ACC112 (cell line): Measurements from ENCODE around the gene RUBCN.
"Not testable (repeated sequence)": the region's sequence is repeated elsewhere in the genome, so short reads cannot be mapped to it uniquely, and the experiment has no call there.

Experiments
- H2AFZ ChIP-seq: fragments of 200-600 bp; sonication (generic); one replicate; pipeline ENCODE4 v1.6.0; 2017; ENCODE audit warnings: antibody characterized with exemption, low read length; ENCODE audit not compliant: unreplicated experiment
- H3K27ac ChIP-seq: fragments of 200-600 bp; sonication (generic); 2 replicates; pipeline ENCODE4 v1.5.1; 2014; ENCODE audit warnings: low read depth, mild to moderate bottlenecking, antibody characterized with exemption, low read length, moderate library complexity
- H3K27me3 ChIP-seq: fragments of 200-600 bp; sonication (generic); 2 replicates; pipeline ENCODE4 v1.6.1; 2014; ENCODE audit warnings: mild to moderate bottlenecking, antibody characterized with exemption, low read length, moderate library complexity, mixed read lengths; ENCODE audit not compliant: insufficient read depth
- H3K36me3 ChIP-seq: fragments of 200-600 bp; sonication (generic); 2 replicates; pipeline ENCODE4 v1.6.1; 2016; ENCODE audit warnings: mild to moderate bottlenecking, antibody characterized with exemption, low read length, moderate library complexity, mixed read lengths; ENCODE audit not compliant: insufficient read depth
- H3K4me1 ChIP-seq: fragments of 200-600 bp; sonication (generic); one replicate; pipeline ENCODE4 v1.6.1; 2016; ENCODE audit warnings: low read length, mixed read lengths; ENCODE audit not compliant: insufficient read depth, unreplicated experiment, control insufficient read depth
- H3K4me3 ChIP-seq: fragments of 200-600 bp; sonication (generic); 2 replicates; pipeline ENCODE4 v1.5.1; 2014; ENCODE audit warnings: mild to moderate bottlenecking, low read depth, low read length
- H3K79me2 ChIP-seq: fragments of 200-600 bp; sonication (generic); one replicate; pipeline ENCODE4 v1.6.0; 2016; ENCODE audit warnings: low read length; ENCODE audit not compliant: control insufficient read depth, unreplicated experiment, insufficient read depth

The RUBCN gene

DNA sequence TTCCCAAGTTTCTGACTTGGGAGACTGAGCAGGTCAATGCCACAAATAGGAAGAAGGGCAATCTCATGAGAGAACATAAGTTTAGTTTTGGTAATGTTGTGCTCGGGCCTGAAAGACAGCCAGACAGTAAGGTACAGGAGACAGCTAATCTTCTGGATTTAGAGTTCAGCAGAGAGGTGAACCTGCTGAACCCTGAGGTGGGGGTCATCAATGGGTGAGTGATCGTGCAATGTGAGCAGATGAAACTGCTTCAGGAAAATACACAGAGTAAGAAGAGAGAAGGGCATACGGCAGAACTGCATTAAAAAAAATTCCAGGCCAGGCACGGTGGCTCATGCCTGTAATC is 23.3 kb downstream of the RUBCN start:
- no peak overlapping the region for H2AFZ ChIP-seq
- peak overlapping the region; percentile 98 for H3K27ac ChIP-seq
- H3K36me3 ChIP-seq, result no peaks in the 10 kb centered on the region; the same call in 1 of the 2 replicates
- H3K4me3 ChIP-seq, result peak overlapping the region; percentile 64
- peaks cover 42% of the 10 kb centered on the region for H3K4me1 ChIP-seq
- H3K79me2 ChIP-seq, result peaks cover 11% of the 10 kb centered on the region
- no peaks in the 10 kb centered on the region for H3K27me3 ChIP-seq

DNA sequence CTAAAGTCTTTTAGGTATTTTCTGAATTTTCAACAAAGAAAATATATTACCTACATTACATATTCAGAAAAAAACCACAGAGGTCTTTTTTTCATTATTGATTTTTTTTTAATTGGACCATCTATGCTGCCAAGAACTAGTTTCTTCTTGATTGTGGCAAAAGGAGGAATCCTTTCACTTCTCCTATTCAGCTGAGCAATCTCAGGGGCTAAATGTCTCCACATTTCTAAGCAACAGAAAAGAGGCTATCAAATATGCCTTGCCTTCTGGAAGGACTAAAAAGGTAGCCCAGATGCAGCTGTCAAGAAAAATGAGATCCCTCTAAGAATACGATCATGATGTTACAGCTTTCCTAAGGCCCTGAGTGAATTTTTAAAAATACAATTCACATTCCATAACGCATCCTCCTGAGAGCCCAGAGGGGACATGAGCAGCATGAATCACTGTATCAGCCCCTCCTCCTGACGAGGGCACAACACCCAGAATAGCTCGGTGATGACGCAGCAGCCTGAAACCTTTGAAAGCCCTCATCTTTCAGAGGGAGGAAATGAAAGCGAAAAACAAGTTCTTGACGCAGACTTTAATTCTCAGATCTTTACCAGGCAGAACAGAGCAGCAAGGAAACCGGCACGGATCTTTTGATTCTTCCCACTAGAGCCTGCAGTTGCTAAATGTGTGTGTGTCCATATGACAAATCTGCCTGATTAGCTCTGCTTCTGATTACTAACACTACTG is 24.6 kb downstream of the RUBCN start:
- no peak overlapping the region for H2AFZ ChIP-seq
- H3K79me2 ChIP-seq, result peaks cover 3% of the 10 kb centered on the region
- peak overlapping the region; percentile 98 for H3K27ac ChIP-seq

DNA sequence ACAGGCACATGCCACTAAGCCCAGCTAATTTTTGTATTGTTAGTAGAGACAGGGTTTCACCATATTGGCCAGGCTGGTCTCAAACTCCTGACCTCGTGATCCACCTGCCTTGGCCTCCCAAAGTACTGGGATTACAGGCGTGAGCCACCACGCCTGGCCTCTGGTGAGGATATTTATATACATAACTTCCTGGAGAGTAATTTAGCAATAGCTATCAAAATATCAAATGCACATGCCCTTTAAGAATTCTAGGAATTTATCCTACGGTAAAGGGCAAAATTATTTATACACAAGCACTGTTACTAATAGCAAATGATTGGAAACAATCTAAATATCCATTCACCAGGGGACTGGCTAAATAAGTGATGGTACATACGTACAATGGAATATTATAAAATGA is 25.7 kb downstream of the RUBCN start:
- Histone ChIP-seq H3K27ac (peak overlapping the region; percentile 98), H3K4me1 (peaks cover 39% of the 10 kb centered on the region)
- H3K36me3 ChIP-seq, H3K27me3 ChIP-seq, H2AFZ ChIP-seq, H3K79me2 ChIP-seq, H3K4me3 ChIP-seq: not testable (repeated sequence)

More for the DNA sequence above, 24.6 kb downstream of the RUBCN start:
- peak overlapping the region; percentile 64 for H3K4me3 ChIP-seq
- peaks cover 39% of the 10 kb centered on the region for H3K4me1 ChIP-seq
- H3K27me3 ChIP-seq, result no peaks in the 10 kb centered on the region
- no peaks in the 10 kb centered on the region; the same call in 1 of the 2 replicates for H3K36me3 ChIP-seq

DNA sequence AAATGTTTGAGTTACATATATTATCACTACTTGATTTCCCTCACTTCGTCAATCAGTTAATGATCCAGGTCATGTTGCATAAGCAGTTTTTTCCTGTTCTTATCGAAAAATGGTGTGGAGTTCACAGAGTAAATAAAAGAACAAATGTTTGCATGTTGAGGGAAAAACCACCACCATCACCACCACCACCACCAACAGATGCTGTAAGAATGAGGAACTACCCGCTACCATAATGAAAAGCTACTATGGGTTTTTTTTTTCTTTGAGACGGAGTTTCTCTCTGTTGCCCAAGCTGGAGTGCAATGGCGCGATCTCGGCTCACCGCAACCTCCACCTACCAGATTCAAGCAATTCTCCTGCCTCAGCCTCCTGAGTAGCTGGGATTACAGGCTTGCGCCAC is 27.6 kb downstream of the RUBCN start:
- no peak overlapping the region for H3K4me3 ChIP-seq
- no peak overlapping the region for H2AFZ ChIP-seq
- H3K27me3 ChIP-seq, result no peaks in the 10 kb centered on the region
- H3K4me1 ChIP-seq, result peaks cover 27% of the 10 kb centered on the region
- H3K27ac ChIP-seq, result no peak overlapping the region
- peaks cover 4% of the 10 kb centered on the region for H3K36me3 ChIP-seq
- peaks cover under 1% of the 10 kb centered on the region for H3K79me2 ChIP-seq

DNA sequence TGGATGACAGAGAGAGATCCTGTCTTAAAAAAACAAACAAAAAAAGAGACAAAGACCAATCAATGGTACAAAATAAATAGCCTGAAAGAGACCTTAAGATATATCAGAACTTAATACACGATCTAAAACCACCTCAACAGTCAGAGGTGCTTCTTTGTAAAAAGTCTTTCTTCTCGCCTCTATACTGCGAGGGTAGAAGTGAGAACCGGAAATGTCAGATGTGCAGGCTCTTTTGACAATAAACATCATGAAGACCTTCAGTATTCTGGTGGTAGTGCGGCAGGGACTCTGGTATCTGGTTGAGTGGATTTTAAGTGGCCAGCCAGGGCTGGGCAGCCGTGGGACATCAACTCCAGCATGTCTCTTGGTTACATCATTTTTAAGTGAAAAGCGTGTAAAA is 30.0 kb downstream of the RUBCN start:
- peaks cover 10% of the 10 kb centered on the region for H3K4me1 ChIP-seq
- no peaks in the 10 kb centered on the region for H3K79me2 ChIP-seq
- H2AFZ ChIP-seq, result no peak overlapping the region
- no peak overlapping the region for H3K4me3 ChIP-seq
- H3K27ac ChIP-seq, result no peak overlapping the region
- H3K36me3 ChIP-seq, result peaks cover 4% of the 10 kb centered on the region
- H3K27me3 ChIP-seq, result no peaks in the 10 kb centered on the region

DNA sequence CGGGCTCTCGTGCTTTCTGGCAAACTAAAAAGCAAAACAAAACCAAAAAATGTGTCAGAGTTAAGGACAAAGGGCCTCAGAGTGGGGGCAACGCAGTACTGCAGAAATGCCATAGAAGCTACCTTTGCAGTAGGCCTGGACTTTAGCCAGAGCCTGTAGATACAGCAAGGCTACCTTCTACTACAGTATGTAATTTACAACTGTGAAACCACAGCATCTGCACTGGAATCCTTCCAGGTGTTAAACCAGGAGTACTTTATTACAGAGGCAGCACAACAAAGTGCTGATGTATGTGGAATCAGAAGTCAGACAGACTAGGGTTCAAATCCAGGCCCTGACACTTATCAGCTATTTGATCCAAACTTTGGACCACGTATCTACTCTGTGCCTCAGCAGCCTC is 34.9 kb downstream of the RUBCN start:
- H3K4me1 ChIP-seq, result no peaks in the 10 kb centered on the region
- H3K79me2 ChIP-seq, result no peaks in the 10 kb centered on the region
- no peaks in the 10 kb centered on the region for H3K27me3 ChIP-seq
- H3K27ac ChIP-seq, result no peak overlapping the region
- no peak overlapping the region for H3K4me3 ChIP-seq
- no peak overlapping the region for H2AFZ ChIP-seq
- peaks cover 28% of the 10 kb centered on the region; the same call in 1 of the 2 replicates for H3K36me3 ChIP-seq

DNA sequence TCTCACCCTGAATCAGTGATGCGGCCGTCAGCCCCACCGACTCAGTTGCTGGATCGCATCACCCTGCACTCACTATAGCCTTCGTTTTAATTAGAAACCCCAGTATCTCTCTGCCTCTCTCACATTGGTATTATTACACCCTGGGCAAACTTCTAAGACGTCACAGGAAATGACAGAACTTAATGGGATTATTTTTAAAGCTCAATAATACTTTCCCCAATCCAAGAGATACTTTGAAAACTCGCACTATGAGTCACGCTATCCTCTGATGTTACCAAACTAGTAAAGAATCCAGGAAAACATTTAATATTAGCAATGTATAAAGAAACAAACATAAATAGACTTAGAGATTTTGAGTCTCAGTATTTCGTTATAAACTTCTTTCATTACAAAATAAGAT is 36.6 kb downstream of the RUBCN start:
- no peaks in the 10 kb centered on the region for H3K4me1 ChIP-seq
- no peak overlapping the region for H3K4me3 ChIP-seq
- no peak overlapping the region for H2AFZ ChIP-seq
- H3K27ac ChIP-seq, result peak overlapping the region; percentile 46; the same call in 1 of the 2 replicates
- peaks cover 28% of the 10 kb centered on the region; the same call in 1 of the 2 replicates for H3K36me3 ChIP-seq
- H3K79me2 ChIP-seq, result no peaks in the 10 kb centered on the region
- H3K27me3 ChIP-seq, result no peaks in the 10 kb centered on the region

DNA sequence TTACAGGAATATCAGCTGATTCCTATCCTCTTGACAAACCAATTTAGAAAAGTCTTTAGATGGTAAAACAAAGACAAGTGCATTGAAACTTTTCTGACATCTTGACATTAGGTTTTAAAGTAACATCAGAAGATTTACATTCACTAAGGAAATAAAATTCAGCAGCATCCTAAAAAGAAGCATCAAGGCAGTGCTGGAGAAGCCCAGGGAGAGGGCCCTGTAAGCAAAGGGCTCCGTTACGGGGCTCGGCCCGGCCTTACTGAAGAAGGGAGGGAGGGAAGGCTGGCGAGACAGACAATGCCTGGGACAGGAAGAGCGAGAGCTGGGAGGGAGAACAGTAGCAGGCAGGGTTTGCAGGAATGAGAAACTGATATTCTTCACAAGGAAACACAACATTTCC is 39.3 kb downstream of the RUBCN start:
- H3K36me3 ChIP-seq, result peaks cover 23% of the 10 kb centered on the region; the same call in 1 of the 2 replicates
- no peak overlapping the region for H2AFZ ChIP-seq
- H3K79me2 ChIP-seq, result no peaks in the 10 kb centered on the region
- H3K4me3 ChIP-seq, result no peak overlapping the region
- no peak overlapping the region for H3K27ac ChIP-seq
- H3K27me3 ChIP-seq, result no peaks in the 10 kb centered on the region
- H3K4me1 ChIP-seq, result peaks cover 8% of the 10 kb centered on the region

DNA sequence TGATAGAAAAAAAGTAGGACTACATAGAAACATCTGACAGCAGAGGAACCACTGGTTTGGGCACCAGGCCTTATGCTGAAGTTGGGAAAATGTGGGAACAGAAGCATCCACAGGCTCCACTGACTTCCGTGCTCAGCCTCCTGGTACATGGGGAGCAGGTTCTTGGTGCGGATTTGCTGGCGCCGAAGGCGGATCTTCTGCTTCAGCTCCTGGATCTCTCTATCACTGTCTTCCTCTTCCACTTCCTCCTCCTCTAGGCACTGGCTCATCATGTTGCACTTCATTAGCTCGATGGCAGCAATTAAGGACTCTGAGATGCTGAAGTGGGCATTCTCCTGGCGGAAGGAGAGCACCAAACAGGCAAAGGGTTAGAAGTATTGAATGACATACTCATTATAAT is 42.5 kb downstream of the RUBCN start:
- H3K79me2 ChIP-seq, result no peaks in the 10 kb centered on the region
- no peaks in the 10 kb centered on the region for H3K27me3 ChIP-seq
- H3K4me1 ChIP-seq, result peaks cover 8% of the 10 kb centered on the region
- no peak overlapping the region for H3K27ac ChIP-seq
- H3K4me3 ChIP-seq, result no peak overlapping the region
- H3K36me3 ChIP-seq, result peaks cover 21% of the 10 kb centered on the region; the same call in 1 of the 2 replicates
- H2AFZ ChIP-seq, result no peak overlapping the region

DNA sequence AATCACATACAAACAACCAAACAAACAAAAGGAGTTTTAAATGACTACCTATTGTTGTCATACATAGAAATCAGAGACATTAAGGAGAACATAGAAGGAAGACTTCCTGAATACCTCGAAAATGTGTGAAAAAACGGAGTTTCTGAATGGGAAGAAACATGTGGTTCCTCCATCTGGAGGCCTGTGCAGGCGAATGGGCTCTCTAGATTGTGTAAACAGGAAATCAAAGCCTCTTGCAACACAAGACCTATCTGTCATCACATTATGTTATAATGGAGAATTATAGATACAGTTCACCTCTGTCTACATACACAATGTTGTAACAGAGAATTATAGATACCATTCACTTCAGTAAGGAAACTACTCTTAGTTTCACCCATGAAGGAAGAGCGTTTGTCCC is 44.1 kb downstream of the RUBCN start:
- H3K4me1 ChIP-seq, result peaks cover 8% of the 10 kb centered on the region
- H3K4me3 ChIP-seq, result no peak overlapping the region
- no peaks in the 10 kb centered on the region for H3K27me3 ChIP-seq
- H2AFZ ChIP-seq, result no peak overlapping the region
- H3K36me3 ChIP-seq, result peaks cover 12% of the 10 kb centered on the region; the same call in 1 of the 2 replicates
- H3K27ac ChIP-seq, result no peak overlapping the region
- no peaks in the 10 kb centered on the region for H3K79me2 ChIP-seq

DNA sequence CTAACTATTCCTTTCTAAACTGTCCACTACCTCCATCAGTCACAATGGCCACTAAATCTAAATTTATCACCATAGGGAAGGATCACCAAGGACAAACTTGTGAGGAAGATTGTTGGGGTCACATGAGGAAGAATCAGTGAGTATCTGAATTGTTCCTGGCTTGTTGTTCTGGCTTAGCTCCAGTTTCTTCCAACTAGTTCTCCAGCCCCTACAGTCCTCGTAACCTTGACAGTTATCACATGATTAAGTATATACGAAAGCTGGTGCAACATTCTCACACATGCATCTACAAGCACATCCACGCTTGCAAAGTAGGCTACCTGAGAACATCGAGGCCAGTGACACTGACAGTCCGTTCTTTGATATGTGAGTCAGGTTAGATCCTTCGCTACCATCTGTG is 46.0 kb downstream of the RUBCN start:
- Histone ChIP-seq H3K36me3 (peaks cover 7% of the 10 kb centered on the region; the same call in 1 of the 2 replicates), H3K27ac (no peak overlapping the region), H3K79me2 (no peaks in the 10 kb centered on the region), H2AFZ (no peak overlapping the region), H3K4me3 (no peak overlapping the region), H3K4me1 (peaks cover 8% of the 10 kb centered on the region), H3K27me3 (no peaks in the 10 kb centered on the region)
